DMS 273 (cell line): Measurements from ENCODE around the gene AP5B1.

Experiments used
- DNase-seq: peaks from one replicate; lab custom pipeline; 2025; ENCODE audit not compliant: unreplicated experiment; lab: John Stamatoyannopoulos, UW

AP5B1 gene

GRCh38 chr11:65801153-65801987 lies 20.6 kb upstream of the AP5B1 start:
- DNase-seq: no peak

- no peak for DNase-seq
Observed at GRCh38 chr11:65798882-65799281, 18.1 kb upstream of the AP5B1 start.

GRCh38 chr11:65797711-65798110 lies 16.9 kb upstream of the AP5B1 start:
- DNase-seq: no peak

GRCh38 chr11:65796726-65797601 lies 16.2 kb upstream of the AP5B1 start:
- no peak for DNase-seq

- no peak for DNase-seq
Observed at GRCh38 chr11:65794570-65795510, 14.1 kb upstream of the AP5B1 start.

GRCh38 chr11:65793625-65794400 lies 13.0 kb upstream of the AP5B1 start:
- no peak for DNase-seq

- peak; percentile 22 for DNase-seq
Observed at GRCh38 chr11:65793144-65793581, 12.4 kb upstream of the AP5B1 start.

GRCh38 chr11:65792456-65792855 lies 11.7 kb upstream of the AP5B1 start:
- no peak for DNase-seq

- no peak for DNase-seq
Observed at GRCh38 chr11:65791719-65792213, 11.0 kb upstream of the AP5B1 start.

- DNase-seq: no peak
Observed at GRCh38 chr11:65790902-65791650, 10.3 kb upstream of the AP5B1 start.

- no peak for DNase-seq
Observed at GRCh38 chr11:65790104-65790901, 9.5 kb upstream of the AP5B1 start.

- no peak for DNase-seq
Observed at GRCh38 chr11:65789230-65790103, 8.7 kb upstream of the AP5B1 start.

GRCh38 chr11:65788821-65789220 lies 8.0 kb upstream of the AP5B1 start:
- no peak for DNase-seq

- peak; percentile 31 for DNase-seq
Observed at GRCh38 chr11:65787649-65788622, 7.2 kb upstream of the AP5B1 start.

GRCh38 chr11:65786786-65787636 lies 6.2 kb upstream of the AP5B1 start, which contains the start of gene OVOL1:
Gene OVOL1 (plus strand): TSS chr11:65787063. CDS start chr11:65787374, 311 bp downstream.
- no peak for DNase-seq
